Astrocyte (in vitro differentiated cells and primary cell): Measurements from ENCODE around the gene MT4.

ENCODE experiments used
- CTCF ChIP-seq: IDR thresholded peaks from 2 replicates; pipeline ENCODE4 v1.5.1; 2011; ENCODE audit warnings: low read depth, mild to moderate bottlenecking, inconsistent platforms, low read length, moderate library complexity; ENCODE audit not compliant: insufficient read depth
- EZH2 ChIP-seq: IDR thresholded peaks from 2 replicates; pipeline ENCODE4 v1.6.1; 2012; ENCODE audit warnings: mild to moderate bottlenecking, low read length, inconsistent platforms; ENCODE audit not compliant: insufficient read depth

GRCh38 chr16:56559109-56559508 lies 5.8 kb upstream of the MT4 start:
- no peak for TF ChIP-seq CTCF
- no peak for TF ChIP-seq EZH2
